ENCODE results near the gene SCYL3.

Gene SCYL3

GRCh38 chr1:169884634-169885033 lies 9.1 kb downstream of the SCYL3 start:
- no peak for TF ChIP-seq CTCF (IDR thresholded peaks at IDR 0.05; ENCODE audit: borderline replicate concordance, control extremely low read depth, extremely low read depth, insufficient read depth, missing control alignments)
- in situ Hi-C loops (cut with MboI; ENCODE audit: low sequenced_read_pairs, unreplicated experiment), result no loop called here
- DNase-seq (ENCODE audit: low spot score), result no peak

- TF ChIP-seq CTCF (IDR thresholded peaks at IDR 0.05; ENCODE audit: borderline replicate concordance, control extremely low read depth, extremely low read depth, insufficient read depth, missing control alignments), result no peak
These were observed 11.6 kb downstream of the SCYL3 start for GRCh38 chr1:169882039-169882511.

GRCh38 chr1:169879034-169879840 lies 14.5 kb downstream of the SCYL3 start:
- in situ Hi-C loops (cut with MboI; ENCODE audit: low sequenced_read_pairs, unreplicated experiment), result no loop called here
- DNase-seq (ENCODE audit: low spot score), result no peak
- no peak for TF ChIP-seq CTCF (IDR thresholded peaks at IDR 0.05; ENCODE audit: borderline replicate concordance, control extremely low read depth, extremely low read depth, insufficient read depth, missing control alignments)

More at GRCh38 chr1:169882039-169882511, 11.6 kb downstream of the SCYL3 start:
- no peak for DNase-seq (ENCODE audit: low spot score)
- in situ Hi-C loops (cut with MboI; ENCODE audit: low sequenced_read_pairs, unreplicated experiment), result no loop called here

- in situ Hi-C loops (cut with MboI; ENCODE audit: low sequenced_read_pairs, unreplicated experiment), result no loop called here
- no peak for DNase-seq (ENCODE audit: low spot score)
- TF ChIP-seq CTCF (IDR thresholded peaks at IDR 0.05; ENCODE audit: borderline replicate concordance, control extremely low read depth, extremely low read depth, insufficient read depth, missing control alignments), result no peak
These were observed 15.2 kb downstream of the SCYL3 start for GRCh38 chr1:169878498-169878897.

- no peak for TF ChIP-seq CTCF (IDR thresholded peaks at IDR 0.05; ENCODE audit: borderline replicate concordance, control extremely low read depth, extremely low read depth, insufficient read depth, missing control alignments)
- in situ Hi-C loops (cut with MboI; ENCODE audit: low sequenced_read_pairs, unreplicated experiment), result no loop called here
- no peak for DNase-seq (ENCODE audit: low spot score)
These were observed 15.8 kb downstream of the SCYL3 start for GRCh38 chr1:169877800-169878491.

GRCh38 chr1:169874229-169874628 lies 19.5 kb downstream of the SCYL3 start:
- no peak for TF ChIP-seq CTCF (IDR thresholded peaks at IDR 0.05; ENCODE audit: borderline replicate concordance, control extremely low read depth, extremely low read depth, insufficient read depth, missing control alignments)
- DNase-seq (ENCODE audit: low spot score), result no peak
- in situ Hi-C loops (cut with MboI; ENCODE audit: low sequenced_read_pairs, unreplicated experiment), result no loop called here

Measured in GM13976 (cell line).